Stimulated activated CD8-positive, alpha-beta memory T cell treated with anti-CD3 and anti-CD28 coated beads, Interleukin-2, amount 100 ng/mL, for 48 hours (primary cell): ENCODE measurements around the gene ZNF138.
"Not testable (repeated sequence)": the region's sequence is repeated elsewhere in the genome, so short reads cannot be mapped to it uniquely, and the experiment has no call there.

Experiments used
- DNase-seq, 2 donors: peaks; one replicate each; pipeline ENCODE4 v3.0.0-alpha.2; 2020; ENCODE audit warnings: low read depth in 2 of 2

Gene ZNF138

DNA sequence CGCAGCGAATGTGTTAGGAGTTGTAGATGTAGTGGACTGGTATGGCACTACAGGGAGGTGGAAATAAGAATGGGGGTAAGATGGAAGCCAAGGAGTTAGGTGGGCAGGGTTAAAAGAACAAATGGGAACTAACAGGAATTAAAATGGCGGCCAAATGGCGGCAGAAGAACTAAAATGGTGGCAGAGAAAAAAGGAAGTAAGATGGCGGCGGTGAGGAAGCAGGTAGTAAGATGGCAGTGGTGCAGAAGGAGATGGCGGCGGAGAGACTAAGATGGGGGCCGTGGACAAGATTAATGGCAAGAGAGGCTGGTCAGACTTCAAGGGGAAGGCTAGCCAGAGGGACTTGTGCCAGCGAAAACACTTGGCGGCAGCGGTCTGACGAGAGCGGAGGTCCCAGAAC is 44.5 kb downstream of the ZNF138 start:
- DNase-seq, result no peak

DNA sequence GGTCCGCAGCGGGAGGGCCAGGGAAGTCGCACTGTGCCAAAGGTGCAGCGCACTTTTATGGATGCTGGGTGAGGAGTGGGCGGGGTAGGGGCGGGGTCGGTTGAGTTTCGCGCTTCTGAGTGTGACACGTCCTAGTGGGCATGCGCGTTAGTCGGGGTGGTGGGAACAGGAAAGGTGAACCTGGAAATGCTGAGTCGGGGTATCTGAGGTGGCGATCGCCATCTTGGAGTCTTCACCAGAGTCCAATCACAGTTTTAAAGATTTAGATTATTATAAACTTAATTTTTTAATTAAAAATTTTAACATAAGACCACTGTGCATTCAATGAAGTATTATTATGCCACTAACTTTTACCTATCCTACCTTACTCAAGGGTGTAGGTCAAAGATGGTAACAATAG is 45.7 kb downstream of the ZNF138 start:
- DNase-seq, result no peak

DNA sequence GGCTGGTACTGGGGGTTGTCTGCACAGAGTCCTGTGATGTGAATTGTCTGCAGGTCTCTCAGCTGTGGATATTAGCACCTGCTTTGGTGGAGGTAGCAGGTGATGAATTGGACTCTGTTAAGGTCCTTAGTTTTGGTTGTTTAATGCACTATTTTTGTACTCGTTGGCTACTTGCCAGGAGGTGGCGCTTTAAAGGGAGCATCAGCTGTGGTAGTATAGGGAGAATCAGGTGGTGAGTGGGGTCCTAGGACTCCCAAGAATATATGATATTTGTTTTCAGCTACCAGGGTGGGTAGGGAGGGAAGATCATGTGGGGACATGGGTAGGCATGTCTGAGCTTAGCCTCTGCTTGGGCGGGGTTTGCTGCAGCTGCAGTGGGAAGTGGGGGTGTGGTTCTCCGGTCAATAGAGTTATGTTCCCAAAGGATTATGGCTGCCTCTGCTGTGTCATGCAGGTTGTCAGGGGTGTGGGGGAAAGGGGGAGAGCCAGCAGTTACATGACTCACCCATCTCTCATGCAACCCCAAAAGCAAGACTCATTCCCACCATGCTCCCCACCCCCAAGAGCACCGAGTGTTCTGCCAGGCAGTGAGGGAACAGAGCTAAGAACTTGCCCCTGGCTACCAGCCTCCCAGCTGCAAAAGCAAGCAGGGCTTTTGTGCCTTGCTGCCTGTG is 55.2 kb downstream of the ZNF138 start:
- no peak for DNase-seq

DNA sequence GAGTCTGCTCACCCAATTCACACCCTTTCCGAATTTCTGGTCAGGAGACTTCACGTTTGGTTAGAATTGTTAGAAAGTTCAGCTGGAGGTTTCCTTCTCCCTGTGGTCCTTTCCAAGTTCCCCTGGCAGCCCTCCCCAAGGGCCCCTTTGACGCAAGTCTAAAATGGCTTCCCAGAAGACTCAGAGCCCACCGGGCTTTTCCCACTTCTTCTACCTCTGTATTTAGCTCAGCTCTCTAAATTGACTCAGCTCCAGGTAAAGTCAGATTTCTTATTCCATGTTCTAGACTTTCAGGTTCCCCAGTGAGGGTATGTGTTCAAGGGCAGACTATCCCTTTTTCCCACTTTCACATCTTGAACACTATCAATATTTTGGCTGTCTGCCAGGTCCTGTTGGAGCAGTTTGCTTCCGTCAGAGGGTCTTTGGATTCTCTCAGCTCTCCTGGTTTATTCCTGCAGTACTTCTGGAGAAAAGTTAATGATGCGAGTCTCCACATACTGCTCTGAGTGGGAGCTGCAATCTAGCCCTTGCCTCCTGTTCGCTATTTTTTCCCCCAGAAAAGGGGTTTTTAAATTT is 55.8 kb downstream of the ZNF138 start:
- no peak for DNase-seq

DNA sequence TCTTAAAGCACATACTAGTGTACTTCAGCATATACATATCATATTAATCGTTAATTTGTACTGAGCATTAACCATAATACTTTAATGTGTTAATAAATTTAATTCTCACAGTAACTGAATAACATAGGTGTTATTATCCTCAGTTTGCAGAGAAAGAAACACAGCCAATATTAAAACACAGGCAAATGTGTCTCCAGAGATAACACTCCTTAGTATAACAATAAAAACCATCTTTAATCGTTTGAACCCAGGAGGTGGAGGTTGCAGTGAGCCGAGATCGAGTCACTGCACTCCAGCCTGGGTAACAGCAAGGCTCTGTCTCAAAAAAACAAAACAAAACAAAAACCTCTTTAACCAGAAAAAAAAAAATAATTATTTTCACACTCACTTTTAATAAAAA is 59.5 kb downstream of the ZNF138 start:
- no peak for DNase-seq

DNA sequence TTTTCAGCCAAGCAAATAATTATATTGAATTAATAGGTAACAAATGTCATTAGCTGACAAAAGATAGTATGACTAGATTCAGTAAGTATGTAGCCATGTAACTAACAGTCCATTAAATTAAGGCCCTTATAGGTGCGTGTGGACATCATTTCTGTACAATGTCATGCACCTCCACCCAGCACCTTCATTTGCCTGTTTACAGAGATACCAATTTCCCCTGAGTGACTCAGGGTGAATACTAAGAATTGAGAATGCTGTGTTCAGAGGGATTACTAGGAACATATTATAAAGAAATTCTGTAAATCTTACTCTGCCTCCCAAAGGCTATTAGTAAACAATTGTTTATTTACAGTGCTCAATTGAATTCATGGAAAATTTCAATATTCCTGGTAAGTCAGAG is 60.7 kb downstream of the ZNF138 start:
- DNase-seq, result no peak

DNA sequence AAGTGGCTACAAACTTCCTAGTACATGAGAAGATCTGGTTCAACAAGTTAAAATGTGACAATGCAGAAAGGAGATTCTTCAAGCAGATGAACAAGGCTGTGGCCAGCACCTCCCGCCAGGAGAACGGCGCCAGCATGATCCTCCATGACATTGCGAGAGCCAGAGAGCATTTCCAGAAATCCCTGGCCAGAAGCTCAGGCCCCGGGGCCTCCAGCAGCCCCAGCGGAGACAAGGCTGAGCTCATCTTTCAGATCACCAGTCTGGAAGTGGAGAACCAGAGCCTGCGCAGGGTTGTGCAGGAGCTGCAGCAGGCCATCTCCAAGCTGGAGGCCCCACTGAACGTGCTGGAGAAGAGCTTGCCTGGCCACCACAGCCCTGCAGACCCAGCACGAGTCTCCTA is 68.8 kb downstream of the ZNF138 start:
- DNase-seq, result no peak

DNA sequence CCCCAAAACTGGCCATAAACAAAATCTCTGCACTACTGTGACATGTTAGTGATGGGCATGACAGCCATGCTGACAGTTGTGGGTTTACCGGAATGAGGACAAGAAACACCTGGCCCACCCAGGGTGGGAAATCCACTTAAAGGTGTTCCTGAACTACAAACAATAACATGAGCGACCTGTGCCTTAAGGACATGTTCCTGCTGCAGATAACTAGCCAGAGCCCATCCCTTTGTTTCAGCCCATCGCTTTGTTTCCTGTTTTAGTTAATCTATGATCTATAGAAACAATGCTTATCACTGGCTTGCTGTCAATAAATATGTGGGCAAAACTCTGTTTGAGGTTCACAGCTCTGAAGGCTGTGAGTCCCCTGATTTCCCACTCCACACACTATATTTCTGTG is 69.3 kb downstream of the ZNF138 start:
- not testable (repeated sequence) for DNase-seq

DNA sequence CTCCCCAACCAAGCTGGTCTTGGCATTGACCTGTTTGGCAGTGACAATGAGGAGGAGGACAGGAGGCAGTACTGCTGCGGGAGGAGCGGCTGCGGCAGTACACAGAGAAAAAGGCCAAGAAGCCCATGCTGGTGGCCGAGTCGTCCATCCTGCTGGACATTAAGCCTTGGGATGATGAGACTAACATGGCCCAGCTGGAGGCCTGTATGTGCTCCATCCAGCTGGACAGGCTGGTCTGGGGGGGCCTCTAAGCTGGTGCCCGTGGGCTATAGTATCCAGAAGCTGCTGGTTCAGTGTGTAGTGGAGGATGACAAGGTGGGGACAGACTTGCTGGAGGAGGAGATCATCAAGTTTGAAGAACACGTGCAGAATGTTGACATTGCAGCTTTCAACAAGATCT is 69.7 kb downstream of the ZNF138 start:
- DNase-seq, result no peak

DNA sequence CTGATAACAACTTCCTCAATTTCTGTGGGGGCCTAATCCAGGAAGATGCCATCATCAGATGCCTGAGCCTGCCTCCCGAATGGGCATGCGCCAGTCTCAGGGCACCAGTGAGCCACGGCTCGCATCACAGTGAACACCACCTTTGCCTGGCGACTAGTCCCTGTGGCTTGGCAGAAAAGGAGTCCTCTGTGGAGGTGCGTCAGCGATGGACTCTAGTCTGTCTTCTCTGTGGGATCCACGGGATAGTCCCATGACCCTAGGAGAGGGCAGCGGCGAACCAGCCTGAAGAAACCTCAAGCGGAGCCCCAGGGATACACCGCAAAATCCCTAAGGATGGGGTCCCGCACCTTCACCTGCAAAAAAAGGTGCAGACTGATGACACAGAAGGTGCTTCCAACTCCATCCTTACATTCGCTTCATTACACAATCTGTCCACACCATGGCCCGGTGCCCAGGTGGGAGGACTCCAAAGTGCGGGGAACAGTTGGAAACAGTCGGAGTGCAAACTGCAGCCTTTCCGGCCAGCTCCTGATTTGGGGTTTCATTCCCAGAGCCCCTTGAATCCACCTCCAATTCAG is 73.7 kb downstream of the ZNF138 start:
- DNase-seq, result no peak

DNA sequence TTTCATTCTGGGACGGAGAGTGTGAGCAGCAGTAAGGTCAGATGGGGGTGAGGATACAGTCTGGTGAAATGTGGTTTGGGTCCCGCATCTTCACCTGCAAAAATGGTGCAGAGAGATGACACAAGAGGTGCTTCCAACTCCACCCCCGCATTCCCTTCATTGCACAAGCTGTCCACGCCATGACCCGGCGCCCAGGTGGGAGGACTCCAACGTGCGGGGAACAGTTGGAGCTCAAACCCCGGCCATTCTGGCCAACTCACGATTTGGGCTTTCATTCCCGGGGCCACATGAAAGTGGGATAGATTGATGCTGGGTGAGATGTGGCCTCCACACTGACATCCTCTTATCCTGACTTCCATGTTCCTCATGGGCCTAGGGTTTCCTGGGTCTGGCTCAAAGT is 74.3 kb downstream of the ZNF138 start:
- DNase-seq, result no peak

DNA sequence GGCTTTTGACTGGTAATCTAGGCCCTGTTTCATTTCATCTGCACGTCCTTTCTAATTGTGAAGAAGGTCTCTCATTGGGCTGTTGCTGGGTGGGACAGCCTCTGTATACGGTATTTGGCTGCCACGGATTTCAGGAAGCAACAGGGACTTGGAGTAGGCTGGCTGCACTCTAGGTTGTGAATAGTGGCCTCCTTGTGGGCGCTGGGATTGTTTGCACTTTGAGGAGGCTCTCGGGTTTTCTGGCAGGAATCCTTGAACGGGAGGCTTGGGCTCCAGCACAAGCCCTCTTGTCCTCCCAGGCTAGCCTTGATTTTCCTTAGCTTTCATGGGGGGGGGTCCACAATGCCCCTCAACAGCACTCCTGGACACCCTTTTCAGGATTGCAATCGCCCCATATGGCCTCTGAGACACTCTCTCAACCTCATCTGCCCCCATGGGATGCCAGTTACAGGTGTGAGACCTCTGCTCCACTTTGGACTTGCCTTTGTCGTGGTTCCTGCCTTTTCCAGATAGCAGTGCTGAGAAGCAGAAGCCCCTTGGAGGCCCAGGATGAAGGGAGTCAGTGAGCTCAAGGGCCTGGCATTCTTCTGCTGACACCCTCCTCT is 75.0 kb downstream of the ZNF138 start:
- DNase-seq, result no peak

DNA sequence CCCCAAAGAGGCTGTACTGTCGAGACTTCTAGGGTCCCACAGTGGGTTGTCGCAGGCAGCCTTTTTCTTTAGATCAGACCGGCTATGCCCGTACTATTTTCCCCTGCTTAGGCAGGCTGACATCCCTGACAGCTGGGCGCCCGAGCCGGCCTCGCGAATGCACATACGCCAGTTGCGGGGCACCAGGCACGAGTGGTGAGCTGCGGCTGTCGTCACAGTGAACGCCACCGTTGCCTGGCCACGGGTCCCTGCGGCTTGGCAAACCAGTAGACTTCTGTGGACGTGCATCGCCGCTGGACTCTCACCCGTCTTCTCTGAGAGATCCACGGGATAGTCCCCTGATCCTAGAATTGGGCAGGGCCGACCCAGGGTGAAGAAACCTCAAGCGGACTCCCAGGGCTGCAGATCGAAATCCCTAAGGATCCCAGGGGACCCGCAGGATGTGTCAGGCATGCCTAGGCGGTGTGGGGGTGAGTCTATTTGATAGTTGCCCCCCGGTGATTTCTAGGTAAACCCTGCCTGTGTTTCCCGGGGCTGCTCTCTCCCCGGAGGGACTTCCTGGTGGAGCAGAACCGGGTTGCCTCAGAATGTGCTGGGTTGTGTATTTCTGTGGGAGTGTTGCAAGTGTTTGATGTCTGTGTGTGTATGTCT is 75.8 kb downstream of the ZNF138 start:
- DNase-seq, result no peak

DNA sequence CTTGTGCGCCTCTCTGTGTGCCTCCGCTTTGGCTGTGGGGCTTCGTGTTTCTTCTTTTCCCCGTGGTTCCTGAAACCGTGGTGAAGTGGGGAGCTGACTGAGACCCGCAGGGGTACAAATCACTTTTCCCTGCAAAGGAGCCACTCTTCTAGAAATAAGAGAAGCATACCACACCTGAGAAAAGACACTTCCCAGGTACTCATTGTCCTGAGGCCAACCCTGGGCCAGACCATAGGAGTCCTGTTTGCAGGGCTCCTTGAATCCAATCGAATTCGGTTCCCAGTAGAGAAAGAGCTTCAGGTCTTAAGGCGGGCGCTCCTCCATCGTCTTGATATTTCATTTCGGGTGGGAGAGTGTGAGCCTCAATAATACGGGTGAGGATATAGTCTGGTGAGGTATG is 76.4 kb downstream of the ZNF138 start:
- no peak for DNase-seq

DNA sequence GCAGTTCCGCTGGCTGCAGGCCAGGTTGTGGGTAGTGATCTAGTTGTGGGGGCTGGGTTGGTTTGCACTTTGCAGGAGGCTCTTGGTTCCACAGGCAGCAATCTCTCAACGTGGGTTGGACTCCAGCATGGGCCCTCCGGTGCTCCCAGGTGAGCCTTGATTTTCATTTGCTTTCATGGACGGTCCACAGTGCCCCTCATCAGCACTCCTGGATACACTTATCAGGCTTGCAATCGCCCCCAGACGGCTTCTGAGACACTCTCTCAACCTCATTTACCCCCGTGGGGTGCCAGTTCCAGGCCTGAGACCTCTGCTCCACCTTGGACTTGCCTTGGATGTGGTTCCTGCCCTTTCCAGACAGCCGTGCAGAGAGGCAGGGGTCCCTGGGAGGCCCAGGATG is 77.5 kb downstream of the ZNF138 start:
- no peak for DNase-seq

DNA sequence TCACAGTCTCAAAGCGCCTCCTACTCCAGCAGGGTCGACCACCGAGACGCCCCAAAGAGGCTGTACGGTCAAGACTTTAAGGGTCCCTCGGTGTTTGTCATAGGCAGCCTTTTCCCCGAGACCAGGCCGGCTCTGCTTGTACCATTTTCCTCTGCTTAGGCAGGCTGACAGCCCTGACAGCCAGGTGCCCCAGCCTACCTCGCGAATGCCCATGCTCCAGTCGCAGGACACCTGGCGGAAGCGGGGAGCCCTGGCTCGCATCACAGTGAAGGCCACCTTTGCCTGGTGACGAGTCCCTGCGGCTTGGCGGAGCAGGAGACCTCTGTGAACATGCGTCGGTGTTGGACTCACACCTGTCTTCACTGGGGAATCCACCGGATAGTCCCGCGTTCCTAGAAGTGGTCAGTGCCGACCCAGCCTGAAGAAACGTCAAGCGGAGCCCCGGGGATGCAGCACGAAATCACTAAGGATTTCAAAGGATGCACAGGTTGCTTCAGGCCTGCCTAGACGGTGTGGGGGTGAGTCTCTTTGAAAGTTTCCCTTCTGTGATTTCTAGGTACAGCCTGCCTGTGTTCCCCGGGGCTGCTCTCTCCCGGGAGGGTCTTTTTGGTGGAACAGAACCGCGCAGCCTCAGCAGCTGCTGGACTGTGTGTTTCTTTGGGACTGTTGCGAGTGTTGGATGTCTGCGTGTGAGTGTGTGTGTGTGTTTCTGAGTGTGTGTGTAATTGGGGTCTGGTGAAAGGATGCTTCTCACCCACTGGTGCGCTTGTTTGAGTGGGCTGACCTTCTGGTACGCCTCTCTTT is 78.3 kb downstream of the ZNF138 start:
- DNase-seq, result no peak

DNA sequence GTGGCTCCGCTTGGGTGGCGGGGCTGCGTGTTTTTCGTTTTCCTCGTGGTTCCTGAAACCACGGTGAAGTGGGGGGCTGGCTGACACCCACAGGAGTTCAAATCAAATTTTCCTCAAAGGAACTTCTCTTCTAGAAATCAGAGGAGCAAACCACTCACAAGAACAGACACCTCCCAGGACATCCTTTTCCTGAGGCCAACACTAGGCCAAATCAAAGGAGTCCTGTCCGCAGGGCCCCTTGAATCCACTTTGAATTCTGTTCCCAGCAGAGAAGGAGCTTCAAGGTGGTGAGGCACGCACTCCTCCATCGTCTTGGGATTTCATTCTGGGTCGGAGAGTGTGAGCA is 78.9 kb downstream of the ZNF138 start:
- no peak for DNase-seq

DNA sequence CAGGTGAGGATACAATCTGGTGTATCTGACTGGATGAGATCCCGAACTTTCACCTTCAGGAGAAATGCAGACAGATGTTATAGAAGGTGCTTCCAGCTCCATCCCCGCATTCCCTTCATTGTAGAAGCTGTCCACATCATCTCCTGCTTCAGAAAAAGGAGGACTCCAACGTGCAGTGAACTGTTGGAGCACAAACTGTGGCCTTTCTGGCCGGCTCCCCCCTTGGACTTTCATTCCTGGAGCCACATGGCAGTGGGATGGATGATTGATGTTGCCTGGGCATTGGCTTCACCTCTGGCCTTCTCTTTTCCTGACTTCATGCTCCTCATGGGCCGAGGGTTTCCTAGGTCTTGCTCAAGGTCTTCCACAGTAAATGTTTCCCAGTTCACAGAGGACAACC is 79.3 kb downstream of the ZNF138 start:
- no peak for DNase-seq

DNA sequence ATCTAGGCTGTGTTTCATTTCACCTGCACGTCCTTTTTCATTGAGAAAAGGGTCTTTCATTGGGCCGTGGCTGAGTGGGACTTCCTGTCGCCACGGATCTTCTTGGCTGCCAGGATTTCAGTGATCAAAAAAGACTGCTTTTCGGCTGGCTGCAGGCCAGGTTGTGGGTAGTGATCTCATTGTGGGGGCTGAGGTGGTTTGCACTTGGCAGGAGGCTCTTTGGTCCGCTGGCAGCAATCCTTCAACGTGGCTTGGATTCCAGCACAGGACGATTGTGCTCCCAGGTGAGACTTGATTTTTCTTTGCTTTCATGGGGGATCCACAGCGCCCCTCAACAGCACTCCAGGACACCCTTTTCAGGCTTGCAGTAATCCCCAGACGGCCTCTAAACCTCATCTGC is 79.9 kb downstream of the ZNF138 start:
- DNase-seq, result no peak

DNA sequence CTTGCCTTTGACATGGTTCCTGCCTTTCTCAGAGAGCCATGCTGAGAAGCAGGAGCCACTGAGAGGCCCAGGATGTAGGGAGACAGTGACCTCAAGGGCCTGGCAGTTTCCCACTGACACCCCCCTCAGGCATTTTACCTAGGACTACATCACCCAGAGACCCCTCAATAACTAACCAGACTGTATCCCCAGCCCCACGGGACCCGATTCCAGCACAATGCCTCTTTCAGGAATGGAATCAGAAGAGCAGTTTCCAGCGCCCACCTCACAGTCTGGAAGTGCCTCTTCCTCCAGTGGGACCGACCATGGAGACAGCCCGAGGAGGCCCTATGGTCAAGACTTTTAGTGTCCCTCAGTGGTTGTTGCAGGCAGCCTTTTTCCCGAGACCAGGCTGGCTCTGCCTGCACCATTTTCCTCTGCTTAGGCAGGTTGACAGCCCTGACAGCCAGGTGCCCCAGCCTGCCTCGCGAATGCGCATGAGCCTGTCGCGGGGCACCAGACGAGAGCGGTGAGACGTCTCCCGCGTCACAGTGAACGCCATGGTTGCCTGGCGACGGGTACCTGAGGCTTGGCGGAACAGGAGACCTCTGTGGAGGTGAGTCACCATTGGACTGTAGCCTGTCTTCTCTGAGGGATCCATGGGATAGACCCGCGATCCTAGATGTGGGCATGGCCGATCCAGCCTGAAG is 80.5 kb downstream of the ZNF138 start:
- DNase-seq, result no peak

DNA sequence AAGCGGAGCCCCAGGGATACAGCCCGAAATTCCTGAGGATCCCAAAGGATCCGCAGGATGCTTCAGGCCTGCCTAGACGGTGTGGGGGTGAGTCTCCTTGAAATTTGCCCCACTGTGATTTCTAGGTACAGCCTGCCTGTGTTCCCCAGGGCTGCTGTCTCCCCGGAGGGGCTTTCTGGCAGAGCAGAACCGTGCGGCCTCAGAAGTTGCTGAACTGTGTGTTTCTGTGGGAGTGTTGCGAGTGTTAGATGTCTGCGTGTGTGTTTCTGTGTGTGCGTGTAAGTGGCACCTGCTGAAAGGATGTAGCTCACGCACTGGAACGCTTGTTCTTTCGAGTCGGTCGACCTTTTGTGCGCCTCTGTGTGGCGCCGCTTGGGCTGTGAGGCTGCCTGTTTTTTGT is 81.0 kb downstream of the ZNF138 start:
- no peak for DNase-seq
